Measurements from ENCODE around the gene MORN1.
"Not testable (repeated sequence)": the region's sequence is repeated elsewhere in the genome, so short reads cannot be mapped to it uniquely, and the experiment has no call there.

Gene MORN1

DNA sequence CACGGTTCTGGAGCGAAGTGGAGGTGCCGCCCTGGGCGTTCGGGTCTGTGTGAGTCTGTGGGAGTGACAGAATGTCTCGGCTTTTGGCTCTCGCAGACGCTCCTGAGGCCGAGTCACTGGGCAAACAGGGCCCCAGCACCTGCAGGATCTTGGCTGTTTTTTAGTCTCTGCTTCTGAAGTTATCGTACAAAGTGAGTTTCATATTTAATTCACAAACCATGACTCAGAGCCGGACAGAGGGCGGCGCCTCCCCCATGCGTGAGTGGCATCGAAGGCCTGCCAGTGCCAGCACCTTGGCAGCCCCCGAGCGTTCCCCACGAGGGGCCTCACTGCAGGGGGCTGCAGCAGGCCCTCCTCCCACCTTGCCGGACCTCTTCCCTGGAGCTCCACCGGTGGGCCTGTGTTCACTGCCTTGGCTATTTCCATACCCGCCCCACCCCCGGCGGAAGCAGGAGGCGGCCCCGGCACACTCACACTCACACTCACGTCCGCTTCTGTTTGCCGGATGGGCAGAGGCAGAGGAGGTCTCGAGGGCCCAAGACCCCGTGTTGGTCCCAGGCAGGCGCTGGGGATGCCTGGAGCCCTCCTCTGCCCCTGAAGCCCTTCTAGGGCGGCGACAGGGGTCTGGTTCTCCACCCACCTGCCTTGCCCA, 56.3 kb downstream of the MORN1 start:
- DNase-seq: no peak

DNA sequence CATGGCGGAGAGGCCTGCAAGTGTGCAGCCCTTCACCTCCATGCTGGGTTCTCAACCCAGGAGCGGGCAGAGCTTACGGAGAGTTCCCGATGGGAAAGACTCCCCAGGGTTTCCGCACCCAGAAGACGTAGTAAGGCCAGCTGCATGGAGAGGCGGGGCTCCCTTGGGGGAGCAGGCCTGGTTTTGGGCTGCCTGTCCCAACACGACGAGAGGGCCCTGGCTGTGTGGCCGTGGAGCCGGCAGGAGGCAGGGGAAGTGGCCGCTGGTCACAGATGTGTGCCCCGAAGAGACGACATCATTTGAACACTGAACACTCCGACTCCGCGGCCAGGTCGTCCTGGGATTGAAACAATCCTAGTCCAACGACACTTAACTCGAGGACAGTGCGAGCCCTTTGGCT, 57.0 kb downstream of the MORN1 start:
- DNase-seq: no peak

DNA sequence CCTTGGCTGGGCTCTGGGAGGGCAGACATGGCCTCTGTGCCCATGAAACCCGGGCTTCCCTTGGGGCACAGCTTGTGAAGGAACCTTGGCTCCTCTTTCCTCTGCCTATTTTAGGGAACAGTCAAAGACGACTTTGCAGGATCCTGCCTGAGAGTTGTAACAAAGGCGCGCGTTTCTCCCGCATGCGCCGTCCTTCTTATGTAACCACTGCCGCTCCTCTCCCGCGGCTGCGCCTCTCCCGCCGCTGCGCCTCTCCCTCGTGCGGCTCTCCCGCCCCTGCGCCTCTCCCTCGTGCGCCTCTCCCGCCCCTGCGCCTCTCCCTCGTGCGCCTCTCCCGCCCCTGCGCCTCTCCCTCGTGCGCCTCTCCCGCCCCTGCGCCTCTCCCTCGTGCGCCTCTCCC, 59.8 kb downstream of the MORN1 start:
- DNase-seq: not testable (repeated sequence)

DNA sequence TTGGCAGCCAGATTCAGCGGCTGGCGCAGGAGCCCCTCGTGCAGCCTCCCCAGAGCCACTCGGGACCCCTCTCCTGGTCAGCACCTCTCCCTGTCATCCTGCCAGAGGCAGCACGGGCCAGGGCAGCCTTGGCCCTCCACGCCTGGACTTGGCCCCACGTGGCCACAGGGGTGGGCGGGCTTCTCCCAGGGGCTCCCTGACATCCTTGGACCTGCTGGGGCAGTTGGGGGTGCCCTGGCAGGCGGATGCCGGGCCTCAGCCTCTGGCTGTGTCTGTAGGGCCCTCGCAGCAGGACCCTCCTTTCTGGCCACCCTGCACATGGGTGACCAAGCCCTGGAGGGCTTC, 60.2 kb downstream of the MORN1 start:
- no peak for DNase-seq

DNA sequence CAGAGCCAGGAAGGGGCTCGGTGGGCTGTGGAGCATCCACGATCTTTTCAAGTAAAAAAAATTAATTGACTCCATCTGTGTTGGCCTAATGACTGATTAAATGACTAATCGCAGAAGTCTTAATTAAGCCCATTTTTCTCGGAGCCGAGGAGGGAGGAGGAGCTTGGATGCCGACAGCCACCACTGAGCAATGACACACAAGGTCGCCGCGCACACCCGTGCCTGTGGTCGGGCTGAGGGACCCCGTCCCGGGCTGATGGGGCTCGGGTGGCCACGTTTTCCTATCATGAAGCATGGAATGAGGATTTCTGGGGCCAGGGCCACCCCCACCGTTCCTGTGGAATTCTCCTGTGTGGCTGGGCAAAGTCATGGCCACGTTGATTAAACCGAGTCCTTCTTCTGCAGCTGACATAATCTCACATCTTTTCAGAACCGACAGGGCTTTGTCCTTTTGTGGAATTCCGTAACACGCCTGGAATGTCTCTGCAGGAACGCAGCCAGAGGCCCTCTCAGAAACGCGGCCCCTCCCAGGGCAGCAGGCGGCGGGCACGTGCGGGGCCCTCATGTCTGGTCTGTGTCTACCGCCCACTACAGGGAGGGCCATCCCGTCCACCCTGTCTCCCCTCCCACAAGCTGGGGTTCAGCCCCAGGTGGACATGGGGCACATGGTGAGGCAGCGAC, 60.7 kb downstream of the MORN1 start:
- DNase-seq: no peak

DNA sequence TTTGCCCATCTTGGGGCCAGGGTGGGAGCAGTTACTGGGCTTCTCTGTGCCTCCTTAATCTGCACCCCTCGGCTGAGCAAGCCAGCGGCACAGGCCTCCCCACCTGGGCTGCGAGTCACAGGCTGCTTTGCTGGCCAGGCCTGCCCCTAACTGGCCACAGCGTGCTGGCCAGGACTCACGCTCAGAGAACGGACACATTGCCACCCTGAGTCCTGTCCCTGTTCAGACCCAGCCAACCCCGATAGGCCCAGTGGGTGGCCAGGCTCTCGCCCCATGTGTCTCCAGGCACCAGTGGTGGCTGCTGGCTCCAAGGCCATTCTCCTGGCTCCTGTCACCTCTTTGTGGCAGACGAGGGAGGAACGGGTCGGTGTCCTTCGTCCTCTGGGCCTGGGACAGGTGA, 61.3 kb downstream of the MORN1 start:
- no peak for DNase-seq

DNA sequence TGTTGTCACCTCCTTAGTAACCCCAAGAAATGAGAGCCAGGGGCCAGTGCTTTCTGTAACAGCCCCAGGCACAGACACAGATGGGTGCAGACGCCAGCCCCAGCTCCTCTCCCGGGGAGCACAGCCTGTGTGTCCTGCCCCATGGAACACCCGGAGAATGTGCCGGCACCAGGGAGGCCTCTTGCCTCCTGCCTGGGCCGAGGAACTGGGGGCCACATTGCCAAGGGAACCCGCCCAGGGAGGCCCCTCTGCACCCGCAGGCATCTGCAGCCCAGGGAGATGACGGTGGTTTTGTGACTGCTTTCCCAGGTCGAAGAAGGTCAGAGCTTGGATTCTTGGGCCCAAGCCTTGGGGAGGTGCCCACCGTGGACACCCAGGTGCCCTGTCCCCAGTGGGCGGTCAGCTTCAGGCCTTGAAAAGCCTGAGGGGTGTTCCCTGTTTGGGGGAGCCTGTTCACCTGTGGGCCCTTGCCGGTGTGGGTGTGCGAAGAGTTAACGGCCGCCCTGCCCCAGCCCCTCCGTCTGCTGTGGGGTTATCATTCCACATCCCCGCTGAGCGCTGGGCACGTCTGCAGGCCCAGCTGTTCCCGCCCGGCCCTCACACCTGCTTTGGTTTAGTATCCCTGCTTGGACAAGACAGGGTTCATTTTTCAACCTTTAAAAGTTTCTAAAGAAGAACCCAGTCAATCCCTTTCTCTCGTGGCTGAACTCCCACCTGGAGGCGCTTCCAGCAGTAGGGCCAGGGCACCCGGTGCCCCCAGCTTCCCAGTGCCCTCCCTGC, 62.5 kb downstream of the MORN1 start:
- no peak for DNase-seq

DNA sequence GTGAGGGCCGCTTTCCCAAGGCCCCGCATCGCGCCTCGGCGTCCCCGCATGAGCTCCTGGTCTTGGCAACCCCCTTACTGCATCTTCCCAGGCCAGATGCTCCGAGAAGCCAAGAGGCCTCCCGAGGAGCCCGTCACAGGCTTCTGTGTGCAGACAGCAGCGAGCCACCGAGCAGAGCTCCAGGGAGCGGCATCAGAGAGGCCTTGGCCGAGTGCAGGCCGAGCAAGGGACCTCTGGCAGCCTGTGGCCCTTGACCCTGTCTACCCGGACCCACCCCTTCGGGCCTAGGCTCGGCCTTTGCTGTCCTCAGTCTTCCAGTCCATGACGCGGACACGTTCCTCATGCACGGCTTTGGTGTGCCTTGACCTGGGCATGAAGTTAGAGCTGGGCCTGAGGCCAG, 63.5 kb downstream of the MORN1 start:
- no peak for DNase-seq

DNA sequence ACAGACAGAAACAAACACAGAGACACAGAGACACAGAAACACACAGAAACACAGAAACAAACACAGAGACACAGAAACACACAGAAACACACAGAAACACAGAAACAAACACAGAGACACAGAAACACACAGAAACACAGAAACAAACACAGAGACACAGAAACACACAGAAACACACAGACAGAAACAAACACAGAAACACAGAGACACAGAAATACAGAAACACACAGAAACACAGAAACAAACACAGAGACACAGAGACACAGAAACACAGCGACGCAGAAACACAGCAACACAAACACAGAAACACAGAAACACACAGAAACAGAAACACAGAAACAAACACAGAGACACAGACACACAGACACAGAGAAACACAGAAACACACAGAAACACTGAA, 64.2 kb downstream of the MORN1 start:
- DNase-seq: not testable (repeated sequence)

DNA sequence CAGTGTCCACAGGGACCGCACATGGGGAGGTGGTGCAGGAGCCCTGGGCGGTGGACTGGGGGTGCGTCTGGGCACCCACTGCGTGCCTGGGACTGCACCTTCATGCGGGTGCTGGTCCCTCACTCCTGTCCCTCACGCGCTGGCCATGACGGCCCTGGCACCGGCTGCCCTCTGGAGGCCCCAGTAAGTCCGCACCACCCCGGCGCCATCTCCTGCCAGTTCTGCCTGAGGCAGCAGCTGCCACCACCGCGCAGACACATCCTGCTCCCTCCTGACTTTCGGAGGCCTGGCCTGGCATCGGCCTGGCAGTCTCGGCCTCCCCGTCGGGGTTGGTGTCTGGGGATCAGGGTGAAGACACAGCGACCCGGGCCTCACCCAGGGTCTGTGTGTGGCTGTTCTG, 64.8 kb downstream of the MORN1 start:
- DNase-seq: no peak

DNA sequence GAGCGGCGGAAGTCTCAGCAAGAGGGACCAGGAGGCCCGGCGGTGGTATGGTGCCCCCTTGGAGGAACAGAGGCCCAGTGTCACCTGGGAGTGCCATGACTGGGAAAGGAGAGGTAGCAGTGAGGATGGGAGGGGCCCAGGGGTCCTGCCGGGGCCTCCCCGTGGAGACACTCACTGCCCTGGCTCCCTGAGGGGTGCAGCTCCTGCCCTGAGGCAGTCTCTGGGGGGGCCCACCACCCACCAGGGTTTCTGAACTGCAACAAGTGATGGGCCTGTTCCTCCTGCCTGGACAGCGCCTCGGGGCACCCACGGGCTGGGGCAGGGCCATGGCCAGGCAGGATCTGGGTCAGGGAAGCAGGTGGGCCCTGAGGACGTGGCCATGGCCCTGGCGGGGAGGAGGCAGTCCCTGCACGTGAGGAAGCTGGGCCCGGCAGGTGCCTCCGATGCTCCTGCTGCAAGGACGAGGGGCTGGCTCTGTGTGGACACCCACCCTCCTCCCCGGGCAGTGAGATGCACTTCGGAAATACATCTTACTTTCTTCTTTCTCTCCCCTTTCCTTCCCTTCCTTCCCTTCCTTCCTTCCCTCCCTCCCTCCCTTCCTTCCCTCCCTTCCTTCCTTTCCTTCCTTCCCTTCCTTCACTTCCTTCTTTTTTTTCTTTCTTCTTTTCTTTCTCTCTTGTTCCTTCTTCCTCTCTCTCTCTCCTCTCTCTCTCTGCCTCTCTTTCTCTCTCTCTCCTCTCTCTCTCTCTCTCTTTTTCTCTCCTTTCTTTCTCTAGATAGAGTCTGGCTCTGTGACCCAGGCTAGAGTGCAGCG, 66.6 kb downstream of the MORN1 start:
- DNase-seq: no peak

DNA sequence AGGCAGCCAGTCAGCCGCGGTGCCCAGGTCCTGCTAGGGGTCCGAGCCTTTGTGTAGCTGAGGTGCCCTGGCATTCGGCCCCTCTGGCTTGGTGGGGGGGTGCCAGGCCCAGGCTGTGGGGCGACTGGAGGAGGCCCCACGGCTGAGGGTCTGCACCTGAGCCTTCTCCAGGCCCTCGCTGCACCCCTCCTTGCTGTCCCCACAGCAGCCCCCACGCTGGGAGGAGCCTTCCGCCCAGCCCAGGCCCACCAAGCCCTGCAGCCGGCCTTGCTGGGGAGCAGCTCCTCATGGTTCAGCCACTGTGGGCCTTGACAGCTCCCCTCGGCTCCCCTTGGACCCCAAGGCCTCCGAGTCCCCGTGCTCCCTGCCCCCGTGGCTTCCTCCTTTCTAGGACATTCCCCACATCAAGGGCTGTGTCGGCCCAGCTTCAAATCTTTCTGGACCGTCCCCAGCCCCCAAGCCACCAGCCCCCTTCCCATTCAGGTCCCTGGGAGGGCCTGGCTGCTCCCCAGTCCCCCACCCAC, 67.8 kb downstream of the MORN1 start:
- DNase-seq: no peak

DNA sequence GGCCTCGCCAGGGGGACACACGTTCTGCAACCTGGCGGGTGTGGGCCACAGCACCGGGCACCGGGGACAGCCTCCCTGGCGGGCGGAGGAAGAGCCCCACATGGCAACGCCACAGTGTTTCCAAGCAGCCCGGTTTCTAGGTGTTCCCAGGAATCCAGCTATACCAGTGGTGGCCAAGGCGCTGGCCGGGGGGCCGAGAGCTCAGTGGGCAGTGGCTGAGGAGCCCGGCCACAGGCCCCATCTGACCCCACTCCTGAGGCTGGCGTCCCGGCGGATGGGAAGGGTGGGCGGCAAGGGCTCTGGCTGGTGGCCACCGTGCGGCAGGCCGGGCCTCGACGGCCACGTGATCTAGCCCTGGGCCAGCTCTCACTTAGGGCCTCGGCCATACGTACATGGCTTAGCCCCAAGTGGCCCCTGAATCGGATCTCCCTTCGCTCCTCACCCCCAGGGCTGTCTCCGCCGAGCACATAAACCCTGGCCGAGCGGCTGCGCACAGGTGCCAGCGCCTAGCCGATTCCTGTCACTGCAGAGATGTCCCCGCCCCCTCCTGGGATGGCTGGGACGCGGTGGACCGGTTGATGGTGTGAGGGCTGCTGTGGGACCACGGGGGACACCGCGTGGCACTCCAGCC, 68.7 kb downstream of the MORN1 start:
- DNase-seq: no peak

DNA sequence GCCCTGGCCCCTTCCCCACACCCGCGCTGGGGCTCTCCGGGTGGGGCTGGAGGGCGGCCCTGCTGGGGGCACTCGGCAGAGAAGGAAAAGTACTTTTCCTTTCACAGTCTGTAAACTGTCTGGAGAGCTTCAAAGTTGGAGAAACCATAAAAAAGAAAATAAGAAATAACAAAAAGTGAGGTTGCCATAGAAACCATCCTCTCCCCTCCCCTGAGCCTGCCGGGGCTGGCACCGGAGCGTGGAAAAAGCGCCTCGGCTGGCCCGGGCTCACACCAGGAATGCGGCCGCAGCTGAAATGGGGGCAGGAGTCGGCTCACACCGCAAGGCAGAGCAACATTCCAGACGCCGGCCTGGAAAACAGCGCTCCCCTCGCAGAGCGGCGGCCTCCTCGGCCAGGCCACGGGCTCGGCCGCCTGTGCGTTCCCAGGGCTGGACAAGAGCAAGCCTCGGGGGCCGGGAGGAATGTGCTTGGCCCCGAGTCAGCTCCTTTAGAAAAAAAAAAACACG, 69.2 kb downstream of the MORN1 start:
- no peak for DNase-seq

DNA sequence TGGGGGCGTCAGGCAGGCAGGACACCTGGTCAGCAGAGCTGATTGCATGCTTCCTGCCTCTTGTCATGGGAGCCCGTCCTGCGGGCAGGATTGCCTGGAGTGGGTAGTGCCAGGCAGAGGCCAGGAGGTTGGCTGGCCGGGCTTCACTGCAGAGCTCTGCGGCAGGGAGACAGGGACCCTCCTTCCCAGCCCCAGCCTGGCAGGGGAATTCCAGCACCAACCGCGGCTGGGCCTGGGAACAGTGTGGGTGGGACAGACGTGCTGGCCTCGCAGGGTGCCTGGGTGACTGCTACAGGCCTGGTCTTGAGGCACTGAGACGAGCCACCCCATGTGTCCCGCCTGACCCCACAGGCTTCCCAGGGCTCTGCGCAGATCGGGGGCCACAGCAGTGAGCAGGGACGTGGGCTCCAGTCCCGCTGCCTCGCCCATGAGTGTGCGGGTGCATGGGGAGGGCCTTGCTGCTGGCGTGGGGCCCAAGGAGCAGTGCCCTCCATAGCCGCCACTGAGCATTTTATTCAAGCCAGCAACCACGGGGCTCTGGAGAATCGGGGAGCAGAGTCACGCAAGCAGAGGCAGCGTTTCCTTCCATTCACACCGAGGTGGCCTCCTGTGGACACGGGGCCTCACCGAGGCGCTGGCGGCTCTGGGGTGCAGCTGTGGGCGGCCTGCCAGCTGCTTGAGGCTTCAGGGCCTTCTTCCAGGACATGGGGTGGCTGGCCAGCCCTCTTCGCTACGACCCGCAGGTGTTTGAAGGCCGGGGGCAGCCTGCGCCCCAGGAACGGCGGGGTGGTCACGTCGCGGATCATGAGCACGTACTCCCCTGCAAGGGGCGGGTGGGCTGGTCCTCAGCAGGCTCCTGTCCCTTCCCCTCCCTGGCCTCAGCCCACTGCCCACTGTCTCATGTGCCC, 70.3 kb downstream of the MORN1 start:
- no peak for DNase-seq

DNA sequence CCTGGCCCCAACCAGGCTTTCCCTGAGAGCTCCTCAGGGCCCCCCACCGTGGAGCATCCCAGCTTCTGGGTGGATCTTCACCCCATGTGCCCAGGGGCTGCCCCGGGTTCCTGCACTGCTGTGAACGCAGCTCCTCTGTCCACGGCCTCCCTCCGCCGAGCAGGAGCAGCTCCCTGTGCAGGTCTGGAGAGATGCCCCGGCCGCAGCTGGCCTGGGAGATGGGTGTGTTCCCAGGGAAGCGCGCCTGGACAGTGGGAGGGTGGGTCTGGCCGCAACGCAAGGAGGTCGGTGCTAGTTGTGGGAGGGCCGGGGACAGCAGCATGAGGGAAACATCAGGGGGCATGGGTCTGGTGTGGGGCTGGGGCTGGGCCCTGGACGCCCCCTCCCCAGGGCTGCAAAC, 71.3 kb downstream of the MORN1 start:
- DNase-seq: no peak

DNA sequence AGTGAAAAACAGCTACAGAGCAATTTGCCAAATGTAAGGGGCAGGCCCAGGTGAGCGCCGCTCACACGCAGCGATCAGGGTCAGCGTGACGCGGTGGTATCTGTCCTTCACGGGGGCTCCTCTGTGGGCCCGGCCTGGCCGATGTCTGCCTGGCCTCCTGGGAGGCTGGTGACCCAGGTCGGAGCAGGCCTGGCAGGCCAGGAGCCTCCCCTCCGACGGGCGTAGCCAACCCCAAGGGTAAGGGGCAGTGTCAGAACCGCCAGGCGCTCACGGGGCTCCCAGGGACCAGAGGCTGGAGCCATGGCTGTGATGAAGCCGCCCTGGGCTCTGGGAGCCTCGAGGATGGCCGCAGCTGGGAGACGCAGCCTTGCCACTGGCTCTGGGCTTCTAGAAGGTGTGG, 72.1 kb downstream of the MORN1 start:
- no peak for DNase-seq

DNA sequence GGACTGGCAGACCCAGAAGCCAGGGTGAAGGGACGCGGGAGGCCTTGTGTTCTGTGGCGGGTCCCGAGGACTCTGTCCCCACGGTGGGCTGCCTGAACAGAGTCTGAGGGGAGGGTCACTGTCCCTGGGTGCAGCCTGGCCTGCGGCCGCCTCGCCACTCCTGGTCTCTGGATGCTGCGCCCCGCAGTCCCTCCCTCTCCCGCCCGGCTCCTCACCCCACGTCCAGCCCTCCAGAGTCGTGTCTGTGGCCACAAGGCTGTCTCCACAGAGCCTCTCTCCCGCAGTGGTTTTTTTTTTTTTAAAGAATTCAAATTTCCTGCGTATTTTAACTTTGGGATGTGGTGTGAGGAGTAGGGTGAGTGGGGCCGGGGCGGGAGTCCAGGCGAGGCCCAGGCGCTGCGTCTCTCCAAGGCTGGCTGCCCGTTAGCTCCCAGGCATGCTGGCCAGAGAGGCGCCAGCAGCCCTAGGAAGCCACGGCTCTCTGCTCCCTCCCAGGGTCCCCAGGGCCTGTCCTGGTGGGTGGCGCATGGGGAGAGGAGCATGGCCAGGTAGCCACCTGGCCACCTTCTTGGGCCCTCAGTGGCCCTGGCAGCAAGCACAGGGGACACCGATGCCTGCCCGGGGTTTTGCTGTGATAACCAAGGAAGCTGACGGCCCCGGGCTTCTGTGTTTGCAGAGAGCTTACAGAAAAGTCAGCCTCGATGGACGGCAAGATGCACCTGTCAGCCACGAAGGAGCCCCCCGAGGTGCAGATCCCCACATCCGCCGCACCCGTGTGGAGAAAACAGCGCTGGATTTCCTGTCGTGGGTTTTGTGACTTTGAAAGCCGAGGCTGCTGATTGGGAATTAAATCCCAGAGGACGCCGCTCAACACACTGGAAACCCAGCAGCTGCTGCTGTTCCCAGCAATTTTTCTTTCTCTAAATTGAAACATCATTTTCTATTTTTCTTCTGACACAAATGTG, 72.8 kb downstream of the MORN1 start:
- no peak for DNase-seq

DNA sequence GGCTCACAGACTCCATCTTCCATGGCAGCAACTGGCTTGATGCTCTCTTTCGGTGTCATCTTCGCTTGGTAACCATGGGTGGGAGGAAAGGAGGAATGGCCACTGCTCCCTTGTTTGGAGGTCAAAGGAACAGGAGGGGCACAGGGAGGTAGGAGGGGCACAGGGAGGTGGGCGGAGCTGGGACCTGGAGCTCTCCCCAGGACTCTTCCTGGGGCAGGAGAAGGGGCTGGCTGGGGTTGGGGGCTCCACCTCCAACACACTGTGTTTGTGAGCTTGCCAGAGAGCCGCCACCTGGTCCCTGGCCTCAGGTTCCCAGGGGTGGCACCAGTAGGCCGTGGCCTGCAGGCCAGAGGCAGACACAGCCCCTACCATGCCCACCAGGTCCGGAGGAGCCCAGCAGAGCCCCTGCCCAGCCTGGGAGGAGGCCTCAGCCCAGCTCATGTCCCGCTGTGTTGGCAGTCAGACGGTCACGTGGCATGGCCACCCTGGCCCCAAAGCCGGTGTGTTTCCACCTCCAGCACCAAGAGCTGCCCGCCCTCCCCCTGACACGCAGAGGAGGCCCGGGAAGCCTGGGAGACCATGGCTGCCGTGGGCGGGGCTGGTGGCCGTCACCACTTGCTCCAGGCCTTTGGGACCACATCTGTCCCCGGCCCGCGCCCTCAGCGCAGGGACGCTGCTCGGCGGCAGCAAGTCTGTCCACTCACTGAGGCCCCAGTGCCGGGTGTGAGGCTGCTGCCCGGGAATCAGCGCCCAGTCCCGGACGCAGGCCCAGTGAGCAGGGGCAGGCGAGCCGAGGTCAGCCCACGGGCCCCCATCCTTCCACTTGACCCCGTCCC, 73.9 kb downstream of the MORN1 start:
- DNase-seq: no peak

Measured in hematopoietic multipotent progenitor cell treated with erythropoietin and hydrocortisone succinate and interleukin-3 and kit ligand, for 4 days (in vitro differentiated cells).